ENCODE data around the gene GNPTG.

GRCh38 chr16:1403733-1404132 is 52.0 kb downstream of the GNPTG start:
- TF ChIP-seq ESRRA (IDR thresholded peaks at IDR 0.05; ENCODE audit: borderline replicate concordance, low read depth) (no peak), TRIM24 (IDR thresholded peaks at IDR 0.05) (no peak), ARID4B (CRISPR knock-in tag; IDR thresholded peaks at IDR 0.05) (no peak), SNIP1 (IDR thresholded peaks at IDR 0.05; ENCODE audit: low read depth) (no peak), EZH2 (IDR thresholded peaks at IDR 0.05; ENCODE audit: borderline replicate concordance, low read depth, low read length) (no peak)
